ENCODE results near the gene TNS3.

The TNS3 gene

DNA sequence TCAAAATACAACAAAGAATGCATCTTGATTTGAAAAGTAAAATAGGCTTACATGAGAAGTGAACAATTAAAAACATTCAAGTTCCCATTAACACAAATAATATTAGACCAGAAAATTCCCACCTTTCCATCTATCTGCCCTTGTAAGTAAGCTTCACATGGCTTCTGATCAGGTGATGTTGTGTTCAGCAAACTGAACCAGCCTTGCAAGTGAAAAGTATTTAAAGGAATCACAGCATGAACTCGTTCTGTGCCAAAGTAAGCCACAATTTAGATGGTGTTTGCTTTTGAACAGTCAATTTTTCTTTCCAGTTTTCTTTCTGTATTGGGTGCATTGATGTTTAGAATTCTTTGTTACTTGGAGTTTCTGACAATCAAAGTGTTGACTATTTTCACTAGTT is 347.9 kb downstream of the TNS3 start:
- peak; percentile 15 for DNase-seq

DNA sequence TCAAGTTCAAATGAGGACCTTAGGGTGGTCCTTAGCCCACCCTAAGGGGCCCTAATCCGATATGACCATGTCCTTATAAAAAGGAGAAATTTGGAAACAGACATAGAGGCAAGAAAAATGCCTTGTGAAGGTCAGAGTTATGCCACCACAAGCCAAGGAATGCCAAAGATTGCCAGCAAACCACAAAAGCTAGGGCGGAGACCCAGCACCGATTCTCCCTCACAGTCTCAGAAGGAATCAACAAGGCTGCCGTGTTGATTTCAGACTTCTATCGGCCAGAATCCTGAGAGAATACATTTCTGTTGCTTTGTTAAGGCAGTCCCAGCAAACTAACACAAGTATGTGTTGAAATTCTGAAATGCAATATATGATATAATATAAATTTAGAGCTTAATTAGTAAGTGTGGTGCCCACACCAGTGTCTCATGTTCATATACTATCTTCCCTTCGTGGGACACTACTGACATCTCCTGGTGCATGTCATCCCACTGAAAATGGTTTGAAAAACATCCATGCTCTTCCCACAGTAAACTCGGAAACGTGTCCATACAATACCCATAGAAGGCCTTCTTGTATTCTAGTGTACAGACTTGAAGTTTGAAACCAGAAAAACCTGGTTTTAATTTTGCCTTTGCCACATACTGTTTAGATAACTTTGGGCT is 349.0 kb downstream of the TNS3 start:
- no peak for DNase-seq

DNA sequence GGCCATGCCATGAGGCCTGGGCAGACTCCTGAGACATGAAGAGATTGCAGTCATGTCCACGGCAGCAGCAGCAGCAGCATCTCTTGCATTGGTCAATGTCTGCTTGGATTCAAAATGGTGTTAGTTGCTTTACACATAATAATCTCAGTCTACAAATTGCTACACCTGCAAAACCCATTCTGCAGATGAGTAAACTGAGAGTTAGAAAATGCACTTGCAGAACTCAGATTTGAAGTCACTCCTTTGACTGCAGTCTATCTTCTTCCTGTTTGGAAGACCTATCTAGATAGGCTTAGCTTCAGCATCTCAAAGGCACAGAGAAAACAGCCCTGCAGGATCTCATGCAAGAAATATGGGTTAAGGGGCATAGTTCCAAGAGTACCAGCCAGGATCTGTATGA is 350.3 kb downstream of the TNS3 start:
- no peak for DNase-seq

DNA sequence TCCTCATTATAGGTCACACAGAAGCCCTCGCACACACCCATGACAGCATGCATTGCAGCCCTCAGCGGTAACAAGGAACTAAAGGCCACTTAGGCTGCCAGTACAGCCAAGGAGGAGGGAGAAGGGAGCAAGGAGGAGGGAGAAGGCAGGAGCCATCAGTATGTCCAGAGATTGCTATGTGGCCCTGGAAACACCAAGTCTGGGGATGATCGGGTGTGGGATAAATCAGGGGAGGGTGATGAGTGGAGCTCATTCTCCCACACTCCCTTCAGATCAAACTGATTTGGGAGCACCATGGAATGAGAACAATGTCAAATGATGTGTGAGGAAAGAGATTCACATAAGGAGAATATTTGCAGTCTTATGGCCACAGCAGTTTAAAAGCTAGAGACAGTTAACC is 350.9 kb downstream of the TNS3 start:
- DNase-seq, result no peak

DNA sequence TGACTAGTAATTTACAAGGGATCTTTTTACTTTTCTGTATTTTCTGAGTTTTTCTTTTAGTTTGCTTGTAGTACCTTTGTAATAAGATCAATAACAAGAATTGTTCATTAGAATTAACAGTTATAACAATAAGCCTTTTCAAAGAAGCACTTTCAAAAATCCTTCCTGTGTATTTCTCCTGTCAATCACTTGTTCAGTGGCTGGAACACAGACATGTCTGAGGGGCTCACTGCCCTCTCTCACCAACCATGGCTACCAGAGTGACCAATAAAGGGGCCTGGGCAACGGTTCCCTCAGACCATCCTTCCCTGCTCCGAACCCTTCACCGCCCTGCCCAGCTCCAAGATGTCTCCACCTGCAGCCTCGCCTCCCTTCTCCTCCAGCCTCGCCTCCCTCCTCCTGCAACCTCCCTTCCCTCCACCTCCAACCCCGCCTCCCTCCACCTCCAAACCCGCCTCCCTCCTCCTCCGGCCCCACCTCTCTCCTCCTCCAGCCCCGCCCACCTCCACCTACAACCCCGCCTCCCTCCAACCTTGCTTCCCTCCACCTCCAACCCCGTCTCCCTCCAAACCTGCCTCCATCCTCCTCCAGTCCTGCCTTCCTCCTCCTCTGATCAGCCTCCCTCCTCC is 353.4 kb downstream of the TNS3 start:
- peak; percentile 19 for DNase-seq

DNA sequence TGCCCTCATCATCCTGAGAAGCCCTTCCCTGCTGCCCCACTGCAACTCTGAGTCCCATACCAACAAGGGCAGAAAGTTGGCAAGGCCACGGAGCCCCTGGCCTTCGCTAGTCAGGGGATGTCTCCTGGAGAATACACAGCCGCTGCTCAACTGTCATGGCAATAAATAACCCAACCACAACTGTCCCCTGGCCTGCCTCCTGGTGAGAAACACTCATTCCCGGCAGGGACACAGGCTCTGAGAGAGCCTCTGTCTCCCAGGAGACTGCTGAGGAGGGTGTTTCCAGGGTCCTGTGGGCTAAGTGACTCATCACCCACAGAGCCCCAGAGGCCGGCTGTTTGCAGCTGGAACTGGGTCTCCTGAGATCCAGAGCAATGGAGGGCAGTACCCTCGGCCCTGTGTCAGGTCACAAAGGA is 354.1 kb downstream of the TNS3 start:
- DNase-seq, result peak; percentile 5

DNA sequence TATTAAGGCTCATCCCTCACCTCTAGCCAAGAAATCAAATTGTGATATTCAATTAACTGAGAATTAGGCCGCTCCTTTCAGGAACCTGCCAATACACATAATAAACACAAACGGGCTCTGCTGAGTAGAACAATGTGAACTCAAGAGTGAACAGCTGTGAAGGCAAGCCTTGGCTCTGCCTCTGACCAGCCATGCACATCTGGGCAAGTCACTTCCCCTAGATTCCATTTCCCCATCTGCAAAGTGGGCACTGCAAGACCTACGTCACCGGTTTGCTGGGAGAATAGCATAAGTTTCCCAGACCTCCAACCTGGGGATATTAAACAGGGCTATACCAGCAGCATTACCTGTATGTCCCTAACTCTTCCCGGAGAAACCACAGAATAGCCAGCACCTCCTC is 355.2 kb downstream of the TNS3 start:
- no peak for DNase-seq

DNA sequence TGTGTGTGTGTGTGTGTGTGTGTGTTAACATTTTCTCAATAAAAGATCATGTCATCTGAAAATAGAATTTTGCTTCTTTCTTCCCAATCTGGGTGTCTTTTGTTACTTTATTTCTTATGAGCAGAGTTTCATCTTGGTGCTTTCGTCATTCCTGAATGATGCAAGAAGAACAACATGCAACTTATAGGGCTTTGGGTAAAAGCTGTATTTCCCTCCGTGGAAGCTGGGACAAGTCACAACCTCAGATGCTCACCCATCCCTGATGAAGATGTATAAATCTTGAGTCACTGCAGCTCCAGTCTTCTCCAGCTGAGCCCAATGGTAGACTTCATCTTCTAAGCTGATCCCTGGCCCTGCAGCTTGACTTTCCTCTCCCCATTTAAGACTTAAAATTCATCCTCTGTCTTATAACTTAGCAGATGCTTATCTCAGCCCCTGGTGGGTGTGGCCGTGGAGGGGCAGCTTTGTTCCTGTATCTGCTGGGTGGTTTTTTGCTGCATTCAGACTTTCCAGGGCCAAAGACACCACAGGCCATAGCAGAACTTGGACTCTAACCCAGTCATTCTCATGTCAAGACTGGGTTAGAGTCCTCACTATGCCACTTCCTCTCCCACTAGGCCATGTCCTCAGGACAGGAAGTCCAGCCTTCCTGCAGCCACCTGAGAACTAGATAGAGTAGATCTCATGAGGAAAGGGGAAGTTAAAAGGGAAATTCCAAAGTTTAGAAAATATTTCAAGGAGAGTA is 356.4 kb downstream of the TNS3 start:
- no peak for DNase-seq

All from NCI-H69 (cell line).